HG03571 (cell line): Measurements from ENCODE around the gene FGB.
"Not testable (repeated sequence)": the region's sequence is repeated elsewhere in the genome, so short reads cannot be mapped to it uniquely, and the experiment has no call there.

Source experiments
- ATAC-seq: cut with Tn5 transposase; IDR thresholded peaks from one replicate; pipeline ENCODE4 v1.9.1; 2021; ENCODE audit not compliant: unreplicated experiment

FGB gene

DNA sequence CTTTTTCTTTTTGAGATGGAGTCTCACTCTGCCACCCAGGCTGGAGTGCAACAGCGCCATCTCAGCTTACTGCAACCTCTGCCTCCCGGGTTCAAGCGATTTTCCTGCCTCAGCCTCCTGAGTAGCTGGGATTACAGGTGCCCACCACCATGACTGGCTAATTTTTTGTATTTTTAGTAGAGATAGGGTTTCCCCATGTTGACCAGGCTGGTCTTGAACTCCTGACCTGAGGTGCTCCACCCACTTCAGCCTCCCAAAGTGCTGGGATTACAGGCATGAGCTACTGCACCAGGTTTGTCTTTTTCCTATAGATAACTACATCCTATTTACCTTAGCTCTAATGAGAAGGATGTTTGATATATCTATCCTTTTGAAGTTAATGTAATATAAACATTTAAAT lies 31.5 kb downstream of the FGB start:
- ATAC-seq = not testable (repeated sequence)

DNA sequence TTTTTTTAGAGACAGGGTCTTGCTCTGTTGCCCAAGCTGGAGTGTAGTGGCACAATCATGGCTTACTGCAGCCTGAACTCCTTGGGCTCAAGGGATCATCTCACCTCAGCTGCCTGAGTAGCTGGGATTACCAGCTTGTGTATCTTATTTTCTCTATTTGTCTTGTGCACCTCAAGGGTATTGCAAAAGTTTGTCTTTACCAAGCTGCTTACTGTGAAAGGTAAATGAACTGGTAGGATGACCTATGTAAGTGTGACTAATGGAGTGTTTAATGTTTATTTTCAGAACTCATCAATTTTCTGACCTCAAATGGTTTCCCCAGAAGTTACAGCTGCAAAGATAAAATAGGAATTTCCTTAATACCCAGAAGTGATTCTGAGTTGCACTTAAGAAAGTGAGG lies 33.0 kb downstream of the FGB start:
- no peak for ATAC-seq

DNA sequence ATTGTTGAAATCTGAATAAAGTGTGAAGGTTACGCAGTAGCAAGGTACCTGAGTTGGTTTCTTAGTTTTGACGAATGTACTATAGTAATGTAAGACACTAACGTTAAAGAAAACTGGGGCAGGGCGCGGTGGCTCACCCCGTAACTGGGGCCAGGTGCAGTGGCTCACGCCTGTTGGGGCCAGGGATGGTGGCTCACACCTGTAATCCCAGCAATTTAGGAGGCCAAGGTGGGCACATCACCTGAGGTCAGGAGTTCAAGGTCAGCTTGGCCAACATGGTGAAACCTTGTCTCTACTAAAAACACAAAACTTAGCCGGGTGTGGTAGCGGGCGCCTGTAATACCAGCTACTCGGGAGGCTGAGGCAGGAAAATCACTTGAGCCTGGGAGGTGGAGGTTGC lies 34.5 kb downstream of the FGB start:
- not testable (repeated sequence) for ATAC-seq

DNA sequence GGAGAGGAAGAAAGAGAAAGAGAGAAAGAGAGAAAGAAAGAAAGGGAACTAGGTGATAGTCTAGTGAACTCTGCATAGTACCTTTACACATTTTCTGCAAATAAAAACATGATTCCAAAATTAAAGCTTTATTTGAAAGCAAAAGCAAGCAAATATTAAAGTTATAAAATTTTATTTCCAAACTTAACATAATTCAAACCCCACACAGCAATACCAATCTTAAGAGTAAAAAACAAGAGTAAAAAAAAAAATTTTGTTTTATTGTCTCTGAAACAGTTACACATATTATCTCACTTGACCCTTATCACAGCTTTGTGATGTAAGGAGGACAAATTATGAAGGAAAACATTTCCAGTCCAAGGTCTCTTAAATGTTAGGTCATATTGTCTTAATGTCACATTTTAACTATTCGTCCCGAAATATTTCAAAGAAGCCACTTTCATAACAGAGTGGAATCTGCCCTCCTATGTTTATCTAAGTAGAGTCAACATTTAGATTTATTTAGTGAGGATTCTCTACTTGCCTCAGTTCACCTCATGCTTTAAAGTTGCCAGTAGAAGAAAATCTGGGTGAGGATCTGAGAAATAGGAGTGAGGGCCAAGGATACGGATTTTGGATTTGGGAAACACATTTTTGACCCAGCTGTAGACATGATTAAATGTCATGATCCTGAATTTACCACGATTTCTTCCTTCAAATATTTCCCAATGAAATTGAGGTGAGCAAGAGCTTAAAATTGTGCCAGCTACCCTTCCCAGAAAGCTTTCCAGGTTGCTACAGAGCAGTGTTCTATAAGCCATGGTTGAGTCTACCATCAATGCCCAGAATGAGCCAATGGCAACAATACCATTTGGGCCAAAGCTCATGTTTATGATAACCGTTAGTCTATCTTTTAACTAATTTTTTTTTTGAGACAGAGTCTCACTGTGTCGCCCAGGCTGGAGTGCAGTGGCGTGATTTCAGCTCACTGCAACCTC lies 35.3 kb downstream of the FGB start:
- ATAC-seq = no peak

DNA sequence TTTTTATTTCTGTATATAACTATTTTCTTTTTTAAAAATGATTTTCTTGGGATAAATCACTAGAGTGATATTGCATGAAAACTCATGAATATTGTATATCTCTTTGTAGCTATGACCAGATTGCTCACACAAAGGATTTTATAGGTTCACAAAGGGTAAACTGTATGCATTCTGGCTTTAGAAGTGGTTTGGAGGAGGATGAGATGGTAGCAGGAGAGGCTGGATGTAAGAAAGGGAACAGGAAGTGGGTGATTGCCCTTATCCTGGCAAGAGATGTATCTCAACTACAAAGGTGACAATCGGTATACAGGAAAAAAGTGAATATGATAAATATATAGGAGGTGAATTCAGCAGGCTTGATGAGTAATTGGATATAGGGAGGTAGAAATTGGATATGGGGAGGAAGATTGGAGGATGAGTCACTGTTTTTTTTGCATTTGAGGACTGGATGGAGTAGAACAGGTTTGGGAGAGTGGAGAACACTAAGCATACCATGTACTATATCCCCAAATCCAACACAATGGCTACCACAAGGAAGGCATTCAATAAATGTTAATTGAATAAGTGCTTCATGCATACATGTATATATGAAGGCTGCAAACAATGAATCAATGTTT lies 39.7 kb downstream of the FGB start:
- no peak for ATAC-seq

DNA sequence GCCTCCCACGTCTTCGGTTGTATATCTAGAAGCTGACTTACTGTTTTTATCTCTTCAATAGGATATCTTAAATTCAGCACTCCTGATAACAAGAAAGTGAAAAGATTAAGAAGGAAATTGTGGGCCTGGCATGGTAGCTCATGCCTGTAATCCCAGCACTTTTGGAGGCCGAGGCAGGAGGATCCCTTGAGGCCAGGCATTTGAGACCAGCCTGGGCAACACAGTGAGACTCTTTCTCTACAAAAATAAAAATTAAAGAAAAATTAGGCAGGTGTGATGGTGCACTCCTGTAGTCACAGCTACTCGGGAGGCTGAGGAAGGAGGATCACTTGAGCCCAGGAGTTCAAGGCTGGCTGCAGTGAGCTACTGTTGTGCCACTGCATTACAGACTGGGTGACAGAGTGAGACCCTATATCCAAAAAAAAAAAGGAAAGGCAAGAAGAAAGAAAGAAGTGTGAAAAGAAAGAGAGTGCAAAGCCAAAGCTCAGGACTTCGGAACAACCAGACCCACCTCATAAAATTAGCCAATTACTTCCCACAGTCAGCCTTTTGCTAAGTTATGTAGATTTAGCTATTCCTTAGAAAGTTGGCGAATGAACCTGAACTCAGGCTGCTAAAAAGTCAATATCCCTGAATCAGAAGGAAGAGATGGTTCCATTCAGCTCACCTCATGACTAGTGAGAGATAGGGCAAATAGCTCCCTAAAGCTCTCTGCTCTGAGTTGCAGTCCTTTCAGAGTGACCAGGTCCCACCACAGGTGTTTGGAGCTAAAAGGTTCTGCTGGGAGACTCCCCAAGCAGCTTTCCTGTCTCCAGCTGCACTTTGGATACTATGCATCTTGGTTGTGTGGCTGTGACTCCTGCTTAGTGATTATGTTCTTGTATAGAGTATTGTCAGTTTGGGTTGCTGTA lies 40.5 kb downstream of the FGB start:
- no peak for ATAC-seq

DNA sequence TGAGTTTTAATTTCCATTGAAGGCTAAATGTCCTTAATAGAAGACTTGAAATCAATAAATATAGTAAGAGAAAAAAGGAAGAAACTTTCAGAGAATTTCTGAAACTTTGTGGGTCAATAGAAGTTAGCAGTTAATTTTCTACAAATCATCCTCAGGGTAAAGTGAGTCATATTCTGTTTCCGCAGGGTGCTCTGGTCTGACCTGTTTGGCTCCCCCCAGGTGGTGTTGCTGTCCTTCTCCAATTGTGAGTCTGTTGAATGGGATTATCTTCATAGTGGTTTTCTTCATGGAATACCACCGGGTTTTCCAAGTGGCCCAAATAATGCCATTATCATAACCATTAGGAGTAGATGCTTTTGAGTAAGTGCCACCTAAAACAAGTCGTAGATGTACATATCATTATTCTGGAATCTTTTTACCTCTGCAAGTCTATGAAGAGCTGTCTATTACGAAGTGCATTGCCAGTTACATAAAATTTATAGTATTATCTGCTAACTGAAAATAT lies 41.9 kb downstream of the FGB start:
- ATAC-seq = no peak

DNA sequence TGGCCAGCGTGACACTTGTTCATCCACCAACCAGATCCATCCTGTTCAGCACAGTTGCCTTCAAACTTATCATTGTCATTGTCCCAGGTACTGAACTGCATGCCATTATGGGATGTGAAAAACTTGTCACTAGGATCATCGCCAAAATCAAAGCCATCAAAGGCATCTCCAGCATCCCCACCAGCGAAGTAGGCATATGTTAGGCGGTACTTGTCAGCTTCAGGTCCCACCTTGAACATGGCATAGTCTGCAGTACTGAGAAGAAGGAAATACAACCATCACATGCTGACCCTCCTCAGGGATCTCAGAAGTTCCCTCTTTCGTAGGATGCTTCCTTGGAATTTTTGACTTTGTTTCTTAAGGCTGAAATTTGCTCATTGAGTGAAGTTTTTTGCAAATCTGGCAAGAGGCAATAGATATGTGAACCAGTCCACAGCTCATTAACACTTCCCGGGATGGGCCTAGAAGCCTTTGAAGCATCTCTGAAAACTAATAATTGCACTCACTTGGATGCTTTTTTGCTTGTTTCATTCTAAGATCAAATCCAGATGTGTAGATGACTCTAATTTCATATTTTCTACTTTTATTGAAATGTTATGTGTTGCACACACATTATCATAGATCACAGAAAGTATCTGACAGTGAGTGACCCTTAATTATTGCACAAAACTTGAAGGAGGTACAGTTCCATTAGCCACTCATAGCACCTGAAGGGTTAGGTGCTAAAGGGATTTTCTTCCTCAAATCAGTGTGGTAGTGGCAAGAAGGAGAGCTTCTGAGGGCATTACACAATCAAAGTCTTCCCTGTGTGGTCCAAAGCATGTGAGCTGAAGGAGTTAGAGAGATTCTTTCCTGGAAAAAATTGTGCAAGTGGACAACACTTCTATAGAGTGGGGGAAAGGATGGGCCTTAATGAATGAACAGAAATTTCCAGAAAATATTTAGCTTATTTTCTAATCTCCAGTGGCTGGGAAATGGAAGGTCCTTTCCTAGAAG lies 44.2 kb downstream of the FGB start:
- no peak for ATAC-seq

DNA sequence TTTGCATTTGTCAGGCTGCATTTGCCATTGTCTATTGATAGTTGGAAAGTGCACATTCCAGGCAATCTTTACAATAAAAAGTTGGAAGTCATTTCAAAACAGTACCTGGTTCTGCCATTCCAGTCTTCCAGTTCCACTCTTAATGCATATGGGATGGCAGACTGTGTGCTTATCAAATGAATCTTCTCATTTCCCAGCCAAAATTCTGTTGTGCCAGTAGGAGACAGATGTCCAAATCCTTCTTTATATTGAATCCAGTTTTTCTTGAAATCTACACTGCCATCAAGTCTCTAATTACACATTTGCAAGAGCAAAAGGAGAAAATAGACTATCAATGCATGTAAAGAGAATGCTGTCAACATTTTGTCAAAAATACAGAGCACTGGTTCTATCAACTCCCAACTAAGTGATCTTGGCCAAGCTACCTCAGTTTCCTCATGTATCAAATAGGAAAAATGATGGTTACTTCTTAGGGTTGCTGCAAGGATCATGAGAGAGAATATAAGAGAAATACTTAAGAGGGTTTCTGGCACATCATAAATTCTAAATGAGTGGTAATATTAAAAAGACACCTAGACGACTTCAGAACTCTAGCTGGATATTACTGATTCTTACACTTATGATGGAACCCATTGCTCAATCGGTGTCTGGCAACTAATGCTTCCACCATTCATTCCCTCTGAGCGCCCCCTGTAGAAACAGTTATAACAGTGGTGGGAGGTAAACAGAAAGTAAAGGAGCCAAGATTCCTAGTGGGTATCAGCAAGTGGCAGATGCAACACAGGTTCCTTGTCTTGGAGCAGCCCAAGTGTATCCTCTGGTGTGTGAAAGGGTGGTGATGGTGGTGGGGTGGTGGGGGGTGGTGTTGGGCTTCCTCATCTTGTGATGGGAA lies 45.8 kb downstream of the FGB start:
- no peak for ATAC-seq

DNA sequence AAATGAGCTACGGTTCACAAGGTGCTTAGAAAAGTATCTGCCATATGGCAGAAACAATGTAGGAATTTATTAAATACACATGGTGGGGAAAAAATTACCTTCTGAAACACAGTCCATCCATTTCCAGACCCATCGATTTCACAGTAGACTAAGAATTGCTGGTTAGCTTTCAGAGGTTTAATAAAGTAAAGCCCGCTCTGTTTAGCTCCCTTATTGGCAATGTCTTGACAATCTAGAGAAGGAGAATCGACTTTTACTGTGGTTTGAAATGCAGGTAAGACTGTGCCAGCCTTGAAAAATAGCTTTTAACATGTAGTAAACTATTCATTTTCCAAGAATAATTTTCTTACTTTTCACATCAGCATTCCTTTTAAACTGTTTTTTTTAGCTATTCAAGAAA lies 46.7 kb downstream of the FGB start:
- no peak for ATAC-seq

DNA sequence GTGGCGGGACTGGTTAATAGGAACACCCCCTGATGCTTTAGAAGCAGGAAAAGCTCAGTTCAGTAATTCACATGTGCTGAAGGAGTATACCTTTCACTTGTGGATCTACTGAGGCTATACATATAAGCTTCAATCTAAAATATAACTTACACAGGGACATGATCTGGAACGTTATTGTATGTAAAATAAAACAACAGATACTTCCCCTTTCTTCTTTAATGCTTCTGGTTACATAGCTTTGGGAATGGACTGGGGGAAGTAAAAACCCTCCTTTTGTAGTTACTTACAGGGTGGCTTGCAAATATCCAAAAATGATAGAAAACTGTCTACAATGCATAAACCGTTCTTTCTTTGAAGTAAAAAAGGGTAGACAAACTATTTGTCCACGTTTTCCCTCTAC lies 47.8 kb downstream of the FGB start:
- no peak for ATAC-seq

DNA sequence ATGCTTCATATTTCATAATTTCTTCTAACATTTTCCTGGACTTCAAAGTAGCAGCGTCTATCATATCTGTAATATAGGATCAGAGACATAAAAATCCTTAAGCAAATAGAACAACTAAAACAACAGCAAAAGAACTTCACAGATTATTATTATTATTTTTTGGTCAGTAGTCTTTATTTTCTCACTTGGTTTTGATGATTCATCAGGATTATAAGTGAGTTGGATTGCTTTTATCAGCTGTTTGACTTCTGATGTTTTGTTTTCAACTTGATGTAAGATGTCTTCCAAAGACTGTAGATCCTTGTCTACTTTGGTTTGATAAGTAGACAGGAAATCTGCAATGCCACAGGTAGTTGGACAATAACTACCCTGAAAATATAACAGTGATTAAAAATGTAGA lies 49.0 kb downstream of the FGB start:
- no peak for ATAC-seq

DNA sequence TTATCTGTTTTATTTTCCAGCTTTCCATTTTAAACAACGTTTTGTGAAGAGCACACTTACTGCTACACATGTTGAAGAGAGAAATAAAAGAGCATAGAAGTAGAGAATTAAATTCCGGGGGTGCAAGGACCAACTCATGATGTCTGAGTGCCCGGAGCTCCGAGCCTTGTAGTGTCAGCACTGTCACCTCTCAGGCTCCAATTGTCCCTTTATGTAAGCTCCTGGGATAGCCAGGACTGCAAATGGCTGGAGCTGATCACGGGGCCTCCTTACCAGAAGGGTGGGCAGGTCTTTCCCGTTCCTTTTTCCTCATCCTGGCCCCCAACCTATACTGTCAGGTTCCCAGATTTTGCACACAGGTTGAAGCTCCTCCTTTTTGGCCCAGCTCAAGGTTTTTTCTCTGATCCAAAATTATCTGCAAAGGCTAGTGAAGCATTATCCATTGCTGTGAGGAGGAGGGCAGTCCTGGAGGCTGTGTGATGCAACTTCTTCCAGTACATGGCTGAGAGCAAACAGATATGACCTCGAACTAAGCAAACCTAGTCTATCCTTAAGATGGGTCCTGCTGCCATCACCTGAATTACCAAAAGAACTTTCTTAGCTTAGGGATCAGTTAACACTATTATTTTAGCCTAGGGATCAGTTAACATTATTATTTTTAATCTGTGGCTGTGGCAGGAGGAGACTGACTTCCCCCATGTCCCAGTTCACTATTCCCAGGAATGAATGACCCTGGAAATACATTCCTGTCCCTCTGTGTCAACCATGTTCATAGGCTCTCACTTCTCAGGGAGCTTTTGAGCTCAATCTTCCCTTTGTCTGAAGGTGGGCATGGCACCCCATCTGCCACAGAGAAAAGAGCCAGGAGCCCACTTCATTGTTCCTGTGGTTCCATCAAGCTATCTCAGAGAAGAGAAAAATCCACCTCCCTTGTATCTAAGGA lies 49.9 kb downstream of the FGB start, which contains the start of gene FGG:
Gene FGG, minus strand, starts transcription at position 185 of the 943 bp plus-strand sequence. Its CDS starts 47 bp downstream, at position 138.
- ATAC-seq = no peak

DNA sequence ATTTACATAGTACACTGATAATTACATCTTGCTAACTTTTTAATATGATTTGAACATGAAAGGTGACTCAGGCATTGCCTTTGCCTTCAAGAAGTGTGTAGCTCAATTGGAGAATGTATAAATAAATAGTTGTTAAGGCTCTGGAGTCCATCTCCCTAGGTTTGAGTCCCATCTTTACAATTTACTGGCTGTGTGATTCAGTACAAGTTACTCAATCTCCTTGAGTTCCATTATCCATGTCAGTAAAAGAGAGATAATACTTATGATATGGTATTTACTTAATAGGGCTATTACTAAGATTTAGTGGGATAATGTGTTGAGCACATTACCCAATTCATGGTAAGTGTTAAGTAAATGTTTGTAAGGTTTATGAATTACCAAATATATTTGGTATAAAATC lies 51.5 kb downstream of the FGB start:
- ATAC-seq = no peak

DNA sequence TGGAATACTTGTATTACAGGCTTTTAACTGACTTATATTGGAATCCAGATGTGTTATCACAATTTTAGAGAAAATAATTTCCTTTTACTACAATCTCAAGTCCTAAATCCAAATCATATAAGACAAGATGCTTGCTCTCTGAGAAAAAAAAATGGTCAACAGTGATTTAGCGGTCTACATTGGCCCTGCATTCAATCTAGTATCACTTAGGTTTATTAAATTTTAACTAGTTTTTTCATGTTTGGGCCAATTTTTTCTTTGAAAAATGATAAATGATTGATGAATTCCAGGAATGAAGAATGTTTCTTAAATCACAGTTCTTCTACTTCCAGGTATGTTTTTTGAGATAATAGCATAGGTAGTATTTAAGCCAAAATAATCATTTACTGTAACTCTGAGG lies 52.4 kb downstream of the FGB start:
- no peak for ATAC-seq

DNA sequence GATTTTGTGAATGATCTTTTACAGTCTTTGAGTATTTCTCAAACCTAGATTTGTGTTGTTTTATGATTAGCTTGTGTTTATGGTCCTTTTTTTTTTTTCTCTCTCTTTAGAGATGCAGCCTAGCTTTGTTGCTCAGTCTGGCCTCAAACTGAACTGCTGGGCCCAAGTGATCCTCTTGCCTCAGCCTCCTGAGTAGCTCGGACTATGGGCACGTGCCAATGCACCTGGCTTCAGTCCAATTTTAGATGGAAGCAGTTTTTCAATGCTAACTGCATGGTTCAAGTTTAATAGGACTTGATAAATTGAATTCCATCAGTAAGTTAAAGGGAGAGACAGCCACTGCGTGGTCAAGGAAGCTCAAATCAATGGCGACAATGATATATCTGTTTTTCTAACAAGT lies 53.5 kb downstream of the FGB start:
- ATAC-seq = no peak

DNA sequence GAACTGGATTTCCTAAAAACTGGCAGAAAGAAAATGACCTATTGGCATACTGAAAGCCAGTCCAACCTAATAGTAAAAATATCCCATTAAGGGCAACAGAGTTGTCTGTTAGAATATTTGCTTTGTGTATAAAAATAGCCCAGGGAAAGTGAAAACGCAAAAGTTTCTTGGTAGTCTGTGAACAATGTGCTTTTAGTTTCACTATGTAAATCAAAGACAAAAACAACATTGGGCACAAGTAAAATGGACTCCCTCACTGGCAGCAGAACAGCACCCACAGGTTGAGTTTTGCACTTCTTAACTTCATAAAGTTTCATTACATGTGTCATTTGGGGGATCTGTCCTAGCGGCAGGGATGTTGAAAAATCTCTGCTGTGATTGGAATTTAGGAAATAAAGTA lies 53.9 kb downstream of the FGB start:
- peak; percentile 94 for ATAC-seq

DNA sequence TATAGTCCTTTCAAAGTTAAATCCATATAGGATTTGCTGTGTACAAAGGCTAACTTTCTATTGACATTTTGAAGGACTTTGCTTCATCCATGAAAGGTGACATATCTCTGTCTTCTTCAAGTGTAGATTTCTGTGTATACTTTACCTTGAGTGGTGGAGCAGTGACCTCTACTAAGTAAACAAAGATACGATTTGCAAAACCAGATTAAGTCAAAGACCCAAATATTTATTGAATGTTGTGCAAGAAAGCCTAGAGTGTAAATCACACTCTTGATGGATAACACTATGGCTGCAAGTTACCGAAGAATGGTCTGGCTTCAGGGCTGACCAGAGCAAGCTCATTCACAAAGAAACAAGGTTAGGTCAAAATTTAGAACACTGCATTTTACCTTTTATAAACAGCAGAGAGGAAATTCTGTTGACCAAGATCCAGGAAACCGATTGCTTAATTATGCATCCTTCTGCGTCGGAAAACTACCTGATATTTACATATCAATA lies 55.1 kb downstream of the FGB start:
- no peak for ATAC-seq
